ENCODE results near the gene MAP3K1.

The MAP3K1 gene

GRCh38 chr5:56786346-56786745 lies 29.0 kb upstream of the MAP3K1 start:
- no peak for DNase-seq (ENCODE audit: low read depth)
- TF ChIP-seq CTCF (IDR thresholded peaks at IDR 0.05; ENCODE audit: insufficient read depth, low read depth, low read length, missing control alignments), result no peak
- no peak overlapping the region for H3K4me3 ChIP-seq (ENCODE audit: low read length)

GRCh38 chr5:56791396-56791795 lies 24.0 kb upstream of the MAP3K1 start:
- no peak overlapping the region for H3K4me3 ChIP-seq (ENCODE audit: low read length)
- TF ChIP-seq CTCF (IDR thresholded peaks at IDR 0.05; ENCODE audit: insufficient read depth, low read depth, low read length, missing control alignments), result no peak
- DNase-seq (ENCODE audit: low read depth), result no peak

GRCh38 chr5:56798521-56798920 lies 16.8 kb upstream of the MAP3K1 start:
- TF ChIP-seq CTCF (IDR thresholded peaks at IDR 0.05; ENCODE audit: insufficient read depth, low read depth, low read length, missing control alignments), result no peak
- H3K4me3 ChIP-seq (ENCODE audit: low read length), result no peak overlapping the region
- no peak for DNase-seq (ENCODE audit: low read depth)

- no peak for TF ChIP-seq CTCF (IDR thresholded peaks at IDR 0.05; ENCODE audit: insufficient read depth, low read depth, low read length, missing control alignments)
- H3K4me3 ChIP-seq (ENCODE audit: low read length), result no peak overlapping the region
- DNase-seq (ENCODE audit: low read depth), result no peak
Observed at GRCh38 chr5:56800186-56800585, 15.2 kb upstream of the MAP3K1 start.

GRCh38 chr5:56801256-56801655 lies 14.1 kb upstream of the MAP3K1 start:
- TF ChIP-seq CTCF (IDR thresholded peaks at IDR 0.05; ENCODE audit: insufficient read depth, low read depth, low read length, missing control alignments), result no peak
- DNase-seq (ENCODE audit: low read depth), result no peak
- no peak overlapping the region for H3K4me3 ChIP-seq (ENCODE audit: low read length)

- no peak for DNase-seq (ENCODE audit: low read depth)
- TF ChIP-seq CTCF (IDR thresholded peaks at IDR 0.05; ENCODE audit: insufficient read depth, low read depth, low read length, missing control alignments), result no peak
- no peak overlapping the region for H3K4me3 ChIP-seq (ENCODE audit: low read length)
Observed at GRCh38 chr5:56802205-56802604, 13.1 kb upstream of the MAP3K1 start.

- no peak overlapping the region for H3K4me3 ChIP-seq (ENCODE audit: low read length)
- TF ChIP-seq CTCF (IDR thresholded peaks at IDR 0.05; ENCODE audit: insufficient read depth, low read depth, low read length, missing control alignments), result no peak
- DNase-seq (ENCODE audit: low read depth), result no peak
Observed at GRCh38 chr5:56803025-56803424, 12.3 kb upstream of the MAP3K1 start.
